ENCODE results near the gene GMCL2.
A peak's percentile ranks its signal among the peaks of the same experiment; 100 is the strongest.

- TF ChIP-seq CTCF (IDR thresholded peaks at IDR 0.05) (peak; percentile 35), SMC3 (IDR thresholded peaks at IDR 0.05; ENCODE audit: low read depth, low read length) (no peak), SIN3A (IDR thresholded peaks at IDR 0.05; ENCODE audit: borderline replicate concordance, low read depth, low read length) (no peak)
Observed at GRCh38 chr5:178208540-178209227, 21.5 kb upstream of the GMCL2 start.
